ENCODE measurements around the gene RAB2B. TPM values are rescaled to one million over a fixed set of nuclear protein-coding genes. Genes with fewer than 3 reads are reported as not detected.

RAB2B gene
- polyA plus RNA-seq, 1 of the 3 experiments (the other 2 are of a cell fraction), result 24.4 TPM

DNA sequence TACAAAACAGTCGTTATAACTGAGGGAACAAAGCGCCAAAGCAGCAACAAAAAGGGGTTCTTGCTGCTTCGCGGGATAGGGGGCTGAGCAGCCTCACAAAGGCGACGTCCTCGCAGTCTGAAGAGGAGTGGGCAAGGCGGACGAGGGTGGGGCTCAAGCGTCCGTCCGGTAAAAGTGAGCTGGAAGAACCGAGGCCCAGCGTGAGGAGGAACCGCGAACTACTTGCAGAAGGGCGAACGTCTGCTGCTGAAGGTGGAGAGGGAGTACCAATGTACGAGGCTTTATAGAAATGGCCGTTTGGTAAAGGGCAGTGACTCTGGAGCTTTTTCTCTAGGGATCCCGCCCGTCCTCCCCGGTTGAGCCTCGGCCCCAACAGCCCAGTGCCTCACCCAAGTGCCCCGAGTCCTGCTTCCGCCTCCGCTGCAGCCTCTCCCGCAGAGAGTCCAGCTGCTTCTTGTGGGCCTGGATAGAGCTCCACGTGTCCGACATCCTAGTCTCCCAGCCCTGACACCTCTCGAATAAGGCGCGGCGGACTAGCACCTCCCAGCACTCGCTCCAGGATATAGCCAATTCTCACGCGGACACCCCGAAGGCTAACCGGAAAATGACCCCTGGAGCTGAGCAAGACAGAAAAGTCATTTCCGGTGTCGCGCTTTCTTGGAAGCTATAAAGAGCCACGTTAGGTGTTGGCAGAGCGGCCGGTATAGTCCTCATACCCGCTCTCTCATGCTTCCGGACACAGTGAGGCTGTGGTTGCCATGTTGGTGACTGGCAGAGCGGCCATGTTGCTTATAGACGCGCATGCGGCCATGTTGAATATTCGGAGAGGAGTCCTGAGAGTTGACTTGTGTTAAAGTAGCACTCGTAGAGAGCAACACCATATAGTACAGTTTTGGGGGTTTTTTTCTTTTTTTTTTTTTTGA, 34.2 kb upstream of the RAB2B start, which contains the start of gene METTL3 (continued):
- peak; percentile 56 for TF ChIP-seq NRF1 (IDR thresholded peaks at IDR 0.05; ENCODE audit: low read depth, low read length)
- TF ChIP-seq CHD2 (IDR thresholded peaks at IDR 0.05; ENCODE audit: low read length, partially characterized antibody), result peak; percentile 95
- TF ChIP-seq, protein P1, sequence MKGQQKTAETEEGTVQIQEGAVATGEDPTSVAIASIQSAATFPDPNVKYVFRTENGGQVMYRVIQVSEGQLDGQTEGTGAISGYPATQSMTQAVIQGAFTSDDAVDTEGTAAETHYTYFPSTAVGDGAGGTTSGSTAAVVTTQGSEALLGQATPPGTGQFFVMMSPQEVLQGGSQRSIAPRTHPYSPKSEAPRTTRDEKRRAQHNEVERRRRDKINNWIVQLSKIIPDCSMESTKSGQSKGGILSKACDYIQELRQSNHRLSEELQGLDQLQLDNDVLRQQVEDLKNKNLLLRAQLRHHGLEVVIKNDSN (IDR thresholded peaks at IDR 0.05; ENCODE audit: borderline replicate concordance, low read depth), result no peak
- peak; percentile 78 for TF ChIP-seq POLR2AphosphoS5 (IDR thresholded peaks at IDR 0.05; ENCODE audit: low read depth, low read length)
- TF ChIP-seq USF2 (IDR thresholded peaks at IDR 0.05; ENCODE audit: borderline replicate concordance, low read depth, low read length), result no peak

DNA sequence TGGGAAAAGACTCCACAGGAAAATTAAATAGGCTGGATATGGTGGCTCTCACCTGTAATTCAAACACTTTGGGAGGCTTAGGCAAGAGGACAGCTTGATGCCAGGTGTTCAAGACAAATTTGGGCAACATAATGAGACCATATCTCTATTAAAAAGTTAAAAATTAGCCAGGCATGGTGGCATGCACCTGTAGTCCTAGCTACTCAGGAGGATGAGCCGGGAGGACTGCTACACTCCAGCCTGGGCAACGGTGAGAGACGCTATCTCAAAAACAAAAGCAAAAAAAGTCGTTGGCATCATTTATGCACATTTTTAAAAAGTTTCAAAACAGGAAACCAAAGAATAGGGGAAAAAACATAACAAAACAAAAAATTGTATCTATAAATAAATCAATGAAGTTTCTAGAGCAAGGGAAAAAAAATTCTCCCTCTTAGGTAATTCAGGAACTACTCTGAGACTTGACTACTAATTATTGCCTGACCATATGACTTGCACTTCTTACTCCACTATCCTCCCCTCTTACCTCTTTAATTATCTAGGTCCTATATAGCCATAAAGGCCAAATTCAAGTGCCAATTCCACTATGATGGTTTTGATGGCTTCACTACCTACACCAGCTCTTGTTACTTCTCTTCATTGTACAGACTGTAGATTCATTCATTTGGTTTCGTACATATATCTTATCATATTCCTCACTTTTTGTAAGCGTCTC, 32.8 kb upstream of the RAB2B start:
- Histone ChIP-seq H3K27ac (ENCODE audit: low read depth in 2 of 2, low read length in 1 of 2) (peak overlapping the region in 1 of 2 experiments; percentile 84; a peak in 1 of 4 replicates), H3K36me3 (replicated peaks in 1 of 2; ENCODE audit: control insufficient read depth in 1 of 2, insufficient read depth in 2 of 2, low read length in 1 of 2) (peaks cover 8 to 19% of the 10 kb centered on the region in 2 experiments), H3K9me3 (no peaks in the 10 kb centered on the region), H3F3A (replicated peaks; ENCODE audit: insufficient read depth) (peaks cover 6% of the 10 kb centered on the region), H3K4me3 (ENCODE audit: low read depth in 2 of 2, low read length in 1 of 2) (peak overlapping the region; percentile 78 to 89), H3K9me2 (no peaks in the 10 kb centered on the region), H3K4me1 (ENCODE audit: control insufficient read depth in 1 of 2, insufficient read depth in 2 of 2, low read depth in 1 of 2, low read length in 1 of 2) (peaks cover 0 to 9% of the 10 kb centered on the region in 2 experiments; a peak in 3 of 4 replicates), H3K79me2 (ENCODE audit: insufficient read depth) (peaks cover 64% of the 10 kb centered on the region), H3K27me3 (ENCODE audit: insufficient read depth) (no peaks in the 10 kb centered on the region), H3K4me2 (peak overlapping the region; percentile 94), H4K20me1 (ENCODE audit: insufficient read depth) (no peaks in the 10 kb centered on the region), H2AFZ (ENCODE audit: low read depth) (no peak overlapping the region), H3K9ac (peak overlapping the region; percentile 90; the same call in 1 of the 2 replicates)
- DNase-seq, result no peak
- ChIA-PET CTCF (interaction anchor here (0.6 to 4.6 kb wide), 3 partner anchors 13 to 333 kb away, joined by 3 to 49 read pairs (median 18); no protein-coding TSS in a partner anchor), POLR2A (interaction anchor here (1.7 kb wide), 1 partner anchor 9 kb away, joined by 3 read pairs; no protein-coding TSS in a partner anchor)
- WGBS (ENCODE audit: low lambda C conversion rate), result 79% methylated on average over 6 of the region's 6 CpGs
- TF ChIP-seq NRF1 (IDR thresholded peaks at IDR 0.05; ENCODE audit: low read depth, low read length), result no peak
- TF ChIP-seq, protein P2, sequence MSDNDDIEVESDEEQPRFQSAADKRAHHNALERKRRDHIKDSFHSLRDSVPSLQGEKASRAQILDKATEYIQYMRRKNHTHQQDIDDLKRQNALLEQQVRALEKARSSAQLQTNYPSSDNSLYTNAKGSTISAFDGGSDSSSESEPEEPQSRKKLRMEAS (IDR thresholded peaks at IDR 0.05; ENCODE audit: low read depth), result no peak

- H3K27me3 ChIP-seq (ENCODE audit: insufficient read depth), result no peaks in the 10 kb centered on the region
- H3K9me2 ChIP-seq, result no peaks in the 10 kb centered on the region
- H2AFZ ChIP-seq (ENCODE audit: low read depth), result no peak overlapping the region
- no peak for DNase-seq
- TF ChIP-seq FOXJ3 (CRISPR knock-in tag; IDR thresholded peaks at IDR 0.05), result no peak
- no peak for TF ChIP-seq SMC3 (IDR thresholded peaks at IDR 0.05; ENCODE audit: low read depth, low read length)
- TF ChIP-seq RCOR1 (IDR thresholded peaks at IDR 0.05; ENCODE audit: low read length), result no peak
- TF ChIP-seq TEAD4 (IDR thresholded peaks at IDR 0.05; ENCODE audit: borderline replicate concordance, insufficient read depth), result no peak
- H3K9ac ChIP-seq, result no peak overlapping the region
- no peak overlapping the region for H3K4me2 ChIP-seq
- ChIA-PET POLR2A (no interaction called here), CTCF (no interaction called here)
- H3K9me3 ChIP-seq, result no peaks in the 10 kb centered on the region
- H3K4me3 ChIP-seq (ENCODE audit: low read depth in 2 of 2, low read length in 1 of 2), result no peak overlapping the region
- no peaks in the 10 kb centered on the region for H4K20me1 ChIP-seq (ENCODE audit: insufficient read depth)
- no peak overlapping the region for H3K27ac ChIP-seq (ENCODE audit: low read depth in 2 of 2, low read length in 1 of 2)
- H3K36me3 ChIP-seq (replicated peaks in 1 of 2; ENCODE audit: control insufficient read depth in 1 of 2, insufficient read depth in 2 of 2, low read length in 1 of 2), result peaks cover 28 to 39% of the 10 kb centered on the region in 2 experiments
- H3F3A ChIP-seq (replicated peaks; ENCODE audit: insufficient read depth), result peaks cover 19% of the 10 kb centered on the region
- peaks cover 76% of the 10 kb centered on the region for H3K79me2 ChIP-seq (ENCODE audit: insufficient read depth)
- H3K4me1 ChIP-seq (ENCODE audit: control insufficient read depth in 1 of 2, insufficient read depth in 2 of 2, low read depth in 1 of 2, low read length in 1 of 2), result peaks cover 9 to 10% of the 10 kb centered on the region in 2 experiments; a peak in 3 of 4 replicates
- 92% methylated on average over 2 of the region's 2 CpGs for WGBS (ENCODE audit: low lambda C conversion rate)
Observed at GRCh38 chr14:21506557-21506956, 29.8 kb upstream of the RAB2B start.
